ENCODE results near the gene DENND1B. TPM values are rescaled to one million over a fixed set of nuclear protein-coding genes. Genes with fewer than 3 reads are reported as not detected.

DENND1B gene
- total RNA-seq, 1 experiment from 2014 or later: 1.9 TPM

DNA sequence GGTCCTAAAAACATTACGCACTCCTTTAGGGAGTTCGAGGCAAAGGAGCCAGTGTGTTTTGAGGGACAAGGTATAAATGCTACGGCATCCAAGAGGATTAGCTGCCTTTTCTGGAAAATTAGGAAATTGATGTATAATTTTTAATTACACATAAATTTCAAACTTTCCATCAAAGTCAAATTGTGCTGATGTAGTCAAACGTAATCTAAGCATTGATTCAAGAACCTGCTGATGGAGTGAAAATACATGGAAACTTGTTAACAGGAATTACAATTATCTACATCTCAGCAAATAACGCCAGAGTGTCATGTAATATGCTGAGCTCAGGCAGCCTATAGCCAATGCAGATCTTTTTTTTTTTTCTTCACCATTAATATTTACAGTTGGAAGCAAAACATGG is 312.7 kb downstream of the DENND1B start:
- no peak for DNase-seq (ENCODE audit: low spot score)
- H3K27me3 ChIP-seq (replicated peaks; ENCODE audit: insufficient read depth, low read depth, low read length, poor library complexity): no peaks in the 10 kb centered on the region
- POLR2A ChIA-PET (ENCODE audit: low non-redundant PET): interaction anchor here (0.6 to 0.7 kb wide), 2 partner anchors 61 to 107 kb away, joined by 3 to 4 read pairs; no protein-coding TSS in a partner anchor
- H3K36me3 ChIP-seq (ENCODE audit: insufficient read depth, low read length, poor library complexity, severe bottlenecking): no peaks in the 10 kb centered on the region
- TF ChIP-seq EZH2 (IDR thresholded peaks at IDR 0.05; ENCODE audit: borderline replicate concordance, low read depth, low read length, poor library complexity, severe bottlenecking) (no peak), CTCF (conservative IDR thresholded peaks at IDR 0.05; ENCODE audit: low read depth, low read length) (no peak)
- no peaks in the 10 kb centered on the region for H3K9me3 ChIP-seq (ENCODE audit: low read depth, low read length, poor library complexity, severe bottlenecking)
- no peak overlapping the region for H3K27ac ChIP-seq (ENCODE audit: low read depth, low read length, poor library complexity, severe bottlenecking)
- no peak overlapping the region for H3K4me3 ChIP-seq (ENCODE audit: low read depth, low read length, poor library complexity, severe bottlenecking)
- intact Hi-C loops (cut with micrococcal nuclease; ENCODE audit: unreplicated experiment): no loop called here
- no TSS peak for BruUV-seq (replicated peaks)
- CTCF ChIA-PET: no interaction called here
- H3K4me1 ChIP-seq (ENCODE audit: insufficient read depth, low read length, poor library complexity, severe bottlenecking): peaks cover 9% of the 10 kb centered on the region

Other genes with a start within 250 kb of the DENND1B start
- gene C1orf53, start 127.2 kb upstream of the DENND1B start, total RNA-seq (2021): 1.4 TPM in 1 of 2 replicates, not detected in the other
- gene LHX9, start 141.9 kb upstream of the DENND1B start, total RNA-seq (2021): not detected in 2 replicates